ENCODE measurements around the gene KSR2.

KSR2 gene

DNA sequence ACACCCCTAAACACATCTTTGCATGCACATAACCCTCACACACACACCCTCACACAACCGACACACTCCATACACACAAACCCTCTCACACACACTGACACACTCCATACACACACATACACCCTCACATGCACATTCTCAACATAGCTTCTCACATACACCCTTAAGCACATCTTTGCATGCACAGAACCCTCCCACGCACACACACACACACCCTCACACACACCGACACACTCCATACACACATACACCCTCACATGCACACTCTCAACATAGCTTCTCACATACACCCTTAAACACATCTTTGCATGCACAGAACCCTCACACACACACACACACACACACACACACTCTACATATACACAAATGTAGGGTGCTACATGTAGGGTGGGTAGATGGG, 534.9 kb downstream of the KSR2 start:
- DNase-seq: no peak

DNA sequence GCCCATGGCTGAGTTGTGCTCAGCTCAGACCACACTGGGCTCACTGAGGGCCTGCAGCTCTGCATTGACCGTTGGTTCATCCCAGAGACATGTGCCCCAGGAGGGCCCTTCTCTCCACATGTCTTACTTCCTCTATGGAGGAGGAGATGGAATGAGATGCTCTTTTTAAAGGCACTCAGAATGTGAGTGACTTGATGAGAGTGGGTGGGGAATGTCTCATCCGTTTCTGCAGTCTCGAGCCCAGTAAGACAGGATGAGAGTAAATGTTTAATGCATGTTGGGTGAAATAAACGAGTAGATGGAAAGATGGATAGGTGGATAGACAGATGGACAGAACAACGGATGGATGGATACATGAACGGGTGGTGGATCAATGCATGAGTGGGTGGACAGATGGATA, 538.5 kb downstream of the KSR2 start:
- DNase-seq: no peak

- DNase-seq: no peak
Measured at GRCh38 chr12:117427211-117427610, 541.6 kb downstream of the KSR2 start.

DNA sequence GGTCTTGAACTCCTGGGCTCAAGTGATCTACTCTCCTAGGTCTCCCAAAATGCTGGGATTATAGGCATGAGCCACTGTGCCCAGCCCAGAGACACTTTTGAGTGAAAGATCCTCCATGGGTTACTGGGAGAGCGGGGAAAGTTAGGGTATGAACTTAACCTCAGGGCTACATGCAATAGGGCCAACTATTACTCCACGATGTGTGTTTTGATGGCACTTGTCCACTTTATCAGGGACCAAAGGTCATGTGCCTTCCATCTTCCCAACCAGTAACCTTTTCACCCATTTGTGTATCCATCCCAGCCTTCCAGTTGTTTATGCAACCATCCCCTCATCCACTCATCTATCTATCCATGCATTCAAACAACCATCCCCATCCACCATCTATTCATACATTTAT, 546.8 kb downstream of the KSR2 start:
- DNase-seq: no peak

DNA sequence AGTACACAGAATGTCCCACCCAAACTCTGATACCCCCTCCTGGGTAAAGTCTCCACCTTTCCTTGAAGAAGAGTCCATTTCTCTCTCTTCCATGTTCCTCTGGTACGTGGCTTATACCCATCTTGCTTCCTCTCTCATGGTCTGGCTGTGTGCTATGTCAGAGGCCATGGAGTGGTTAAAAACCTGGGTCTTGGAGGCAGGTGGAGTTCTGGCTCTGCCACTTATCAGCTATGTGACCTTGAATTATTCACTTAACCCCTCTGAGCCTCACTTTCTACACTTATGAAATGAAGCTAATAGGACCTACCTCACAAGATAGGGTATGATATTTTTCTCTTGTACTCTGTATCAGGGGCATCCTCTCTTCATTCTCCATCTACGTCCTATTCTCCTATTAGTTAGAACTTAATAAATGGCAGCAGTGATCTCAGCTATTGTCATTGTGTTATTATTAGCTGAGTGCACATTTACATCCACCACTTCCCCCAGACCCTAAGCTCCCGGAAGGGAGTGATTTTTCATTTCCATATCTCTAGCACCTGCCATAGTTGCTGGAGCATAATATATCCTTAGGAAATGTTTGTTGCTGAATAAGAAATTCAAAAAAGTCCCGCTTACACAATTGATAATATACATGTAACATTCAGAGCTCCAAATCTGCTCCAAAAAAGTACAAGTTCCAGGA, 547.6 kb downstream of the KSR2 start:
- DNase-seq: no peak

DNA sequence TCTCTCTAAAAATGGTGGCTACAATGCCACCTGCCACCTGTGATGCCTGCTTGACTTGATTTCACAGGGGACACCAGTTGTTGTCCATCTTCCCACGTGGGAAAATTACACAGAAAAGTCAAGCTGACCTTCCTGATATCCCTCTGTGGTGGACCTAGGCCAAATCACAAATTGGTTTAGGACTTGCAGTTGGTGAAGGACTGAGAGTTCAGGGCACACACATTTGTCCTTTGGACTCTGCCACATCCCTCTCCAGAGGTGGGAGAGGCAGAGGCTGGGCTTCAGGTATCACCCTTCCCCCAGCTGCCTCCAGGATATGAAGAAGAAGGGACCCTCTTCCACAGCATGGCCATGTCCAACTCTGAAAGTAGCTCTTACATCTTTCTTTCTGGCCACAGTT, 551.8 kb downstream of the KSR2 start:
- no peak for DNase-seq

DNA sequence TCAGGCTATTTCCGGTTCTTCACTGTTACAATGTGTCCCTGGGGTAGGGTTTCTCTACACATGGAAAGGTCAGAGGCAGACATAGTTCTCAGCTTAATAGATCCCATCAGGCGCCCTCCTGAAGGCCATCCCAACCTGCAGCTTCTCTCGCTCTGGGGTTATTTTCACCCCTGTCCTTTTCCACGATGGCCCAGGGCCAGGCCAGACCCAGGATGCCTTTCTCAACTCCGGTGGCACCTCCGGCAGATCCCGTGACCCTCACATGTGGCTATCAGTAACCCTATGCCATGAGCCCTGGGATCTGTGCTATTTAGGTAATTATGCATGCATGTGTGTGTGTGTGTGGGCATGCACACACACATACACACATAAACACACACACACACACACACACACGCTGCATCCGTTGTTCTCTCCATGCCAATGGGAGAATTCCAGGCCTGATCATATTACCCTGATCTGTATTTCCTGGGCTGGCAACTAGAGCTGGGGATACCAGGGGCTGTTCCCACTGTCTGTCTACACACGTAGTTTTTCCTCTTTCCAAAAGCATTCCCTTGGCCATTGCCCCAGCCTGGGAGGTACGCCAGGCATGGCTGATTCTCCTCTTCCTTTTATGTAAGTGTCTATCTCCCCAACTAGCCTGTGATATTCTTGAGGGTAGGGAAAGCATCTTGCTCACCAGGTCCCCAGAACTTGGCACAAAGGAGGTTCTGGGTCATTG, 556.2 kb downstream of the KSR2 start:
- no peak for DNase-seq

GRCh38 chr12:117409286-117409685, 559.5 kb downstream of the KSR2 start:
- DNase-seq: no peak

GRCh38 chr12:117408161-117408791, 560.5 kb downstream of the KSR2 start:
- no peak for DNase-seq

DNA sequence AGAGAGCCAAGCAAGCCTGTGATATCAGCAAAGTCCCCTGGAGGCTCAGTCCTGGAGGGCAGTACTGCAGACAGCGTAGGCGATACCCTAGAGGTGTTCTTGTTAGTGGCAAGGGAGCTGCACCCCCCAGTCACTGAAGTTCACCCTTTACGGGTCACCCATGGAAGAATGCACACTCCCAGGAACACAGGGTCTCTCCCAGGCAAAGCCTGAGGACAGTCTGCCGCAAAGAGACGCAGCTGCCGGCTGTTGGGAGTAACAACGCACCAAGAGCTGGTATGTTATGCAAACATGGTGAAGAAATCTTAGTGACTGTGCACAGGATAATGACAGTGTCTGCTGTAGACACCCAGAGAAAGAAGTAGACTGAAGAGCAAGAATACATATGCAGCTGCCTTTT, 563.9 kb downstream of the KSR2 start:
- no peak for DNase-seq

- no peak for DNase-seq
Measured at GRCh38 chr12:117404203-117404853, 564.5 kb downstream of the KSR2 start.

GRCh38 chr12:117403586-117404139, 565.1 kb downstream of the KSR2 start:
- no peak for DNase-seq
